Endothelial cell of umbilical vein (primary cell): ENCODE results near the gene COQ5. TPM values are rescaled to one million over a fixed set of nuclear protein-coding genes. Genes with fewer than 3 reads are reported as not detected.

Experiments used
- BruUV-seq: library from RNA; stranded (reverse); fragments of 400-500 nt; replicated peaks from 2 replicates; lab custom pipeline; 2021; lab: Mats Ljungman, UMichigan
- CTCF ChIA-PET: fragments of 300-600, 350-600 bp; sonication (Branson Sonifier 250); formaldehyde crosslinking; loops from one replicate; lab custom pipeline; 2021; ENCODE audit warnings: antibody characterized with exemption, inconsistent platforms; lab: Charles Lee
- POLR2A ChIA-PET: fragments of 300-600, 350-600 bp; sonication (Branson Sonifier 250); formaldehyde crosslinking; loops from one replicate; lab custom pipeline; 2021; ENCODE audit warnings: antibody characterized with exemption, inconsistent platforms; lab: Charles Lee
- DNase-seq: peaks from one replicate; pipeline ENCODE4 v3.0.0-alpha.2; 2011; ENCODE audit warnings: low read depth, low spot score
- FAIRE-seq: peaks from 2 replicates; lab custom pipeline; 2011; peaks lifted over from hg19 to GRCh38; lab: Jason Lieb, UNC
- H2AFZ ChIP-seq: 2 replicates; pipeline ENCODE4 v1.6.0; 2012; ENCODE audit warnings: low read depth, low read length, control low read depth, inconsistent platforms
- H3K27ac ChIP-seq: 2 replicates; pipeline ENCODE4 v1.5.1; 2011; ENCODE audit warnings: low read depth, mild to moderate bottlenecking, control low read depth, low read length, moderate library complexity; ENCODE audit not compliant: insufficient read depth
- H3K27me3 ChIP-seq, 2 experiments: 2 replicates each; pipeline versions ENCODE4 v1.6.0 to v1.6.1; 2011; ENCODE audit warnings: low read length in 2 of 2, mixed read lengths in 1 of 2; ENCODE audit not compliant: control insufficient read depth in 2 of 2, insufficient read depth in 2 of 2
- H3K36me3 ChIP-seq, 2 experiments: 2 replicates in 1 of 2; 3 replicates in 1 of 2; pipeline ENCODE4 v1.5.1; 2011; ENCODE audit warnings: low read length in 2 of 2, mild to moderate bottlenecking in 1 of 2, moderate library complexity in 1 of 2; ENCODE audit not compliant: control insufficient read depth in 2 of 2, insufficient read depth in 2 of 2; ENCODE audit errors: extremely low read depth in 1 of 2
- H3K4me1 ChIP-seq: 3 replicates; pipeline ENCODE4 v1.5.1; 2011; ENCODE audit warnings: mild to moderate bottlenecking, low read length; ENCODE audit not compliant: control insufficient read depth, insufficient read depth; ENCODE audit errors: extremely low read depth
- H3K4me2 ChIP-seq: 2 replicates; pipeline ENCODE4 v1.6.1; 2011; ENCODE audit warnings: low read length, control low read depth, mixed read lengths; ENCODE audit not compliant: insufficient read depth
- H3K4me3 ChIP-seq, 3 experiments: fragments of 200-600 bp in 1 of 3; sonication (generic), shearing (Covaris generic) in 1 of 3; replicated peaks in 1 of 3; 2 replicates each; pipeline ENCODE4 v1.5.1; 2011 to 2016; ENCODE audit warnings: control low read depth in 3 of 3, low read length in 3 of 3, mild to moderate bottlenecking in 2 of 3, inconsistent platforms in 1 of 3, low read depth in 1 of 3, moderate library complexity in 1 of 3; ENCODE audit not compliant: insufficient read depth in 1 of 3
- H3K79me2 ChIP-seq: 2 replicates; pipeline ENCODE4 v1.6.0; 2012; ENCODE audit warnings: low read length, inconsistent platforms; ENCODE audit not compliant: control insufficient read depth, insufficient read depth
- H3K9ac ChIP-seq: replicated peaks from 2 replicates; pipeline ENCODE3; 2011; ENCODE audit warnings: low read length, control low read depth; ENCODE audit not compliant: insufficient read depth; ENCODE audit errors: extremely low read depth
- H3K9me1 ChIP-seq: replicated peaks from 3 replicates; pipeline ENCODE4 v1.6.0; 2011; ENCODE audit warnings: mild to moderate bottlenecking, low read length; ENCODE audit not compliant: control insufficient read depth, insufficient read depth; ENCODE audit errors: extremely low read depth
- H3K9me3 ChIP-seq: replicated peaks from 2 replicates; pipeline ENCODE4 v1.5.1; 2012; ENCODE audit warnings: low read length, inconsistent platforms; ENCODE audit not compliant: control insufficient read depth, insufficient read depth
- H4K20me1 ChIP-seq: replicated peaks from 2 replicates; pipeline ENCODE3; 2011; ENCODE audit warnings: mild to moderate bottlenecking, low read length; ENCODE audit not compliant: control insufficient read depth, insufficient read depth; ENCODE audit errors: extremely low read depth
- CTCF ChIP-seq, 2 donors: IDR thresholded peaks; 1 replicate in 1 of 2; 2 replicates in 1 of 2; pipeline ENCODE4 v1.5.1; 2011; ENCODE audit warnings: low read length in 2 of 2, mild to moderate bottlenecking in 2 of 2, moderate library complexity in 2 of 2, control low read depth in 1 of 2, inconsistent platforms in 1 of 2, low read depth in 1 of 2; ENCODE audit not compliant: insufficient read depth in 1 of 2; ENCODE audit errors: extremely low read depth in 1 of 2
- EZH2 ChIP-seq: IDR thresholded peaks from 2 replicates; pipeline ENCODE4 v1.6.1; 2012; ENCODE audit warnings: borderline replicate concordance, low read depth, mild to moderate bottlenecking, moderate library complexity, low read length, inconsistent platforms; ENCODE audit not compliant: severe bottlenecking
- FOS ChIP-seq: IDR thresholded peaks from 2 replicates; pipeline ENCODE4 v1.6.1; 2011; ENCODE audit warnings: mild to moderate bottlenecking, low read length, moderate library complexity, borderline replicate concordance; ENCODE audit not compliant: insufficient read depth
- GATA2 ChIP-seq: IDR thresholded peaks from 2 replicates; pipeline ENCODE4 v1.7.0; 2011; ENCODE audit warnings: low read depth, mild to moderate bottlenecking, moderate library complexity, mixed read lengths, low read length; ENCODE audit not compliant: insufficient read length, insufficient read depth
- JUN ChIP-seq: IDR thresholded peaks from 2 replicates; pipeline ENCODE4 v1.6.1; 2011; ENCODE audit warnings: borderline replicate concordance, low read depth; ENCODE audit not compliant: insufficient read length, insufficient read depth
- MAX ChIP-seq: IDR thresholded peaks from 2 replicates; pipeline ENCODE4 v1.6.1; 2011; ENCODE audit not compliant: insufficient read depth, insufficient read length
- MYC ChIP-seq: IDR thresholded peaks from one replicate; pipeline ENCODE4 v1.6.1; 2011; ENCODE audit warnings: mild to moderate bottlenecking, low read depth, low read length
- POLR2A ChIP-seq: IDR thresholded peaks from 2 replicates; pipeline ENCODE4 v1.6.1; 2012; ENCODE audit warnings: low read depth, mild to moderate bottlenecking, control low read depth, low read length
- POLR2AphosphoS5 ChIP-seq: IDR thresholded peaks from 2 replicates; pipeline ENCODE4 v1.6.1; 2012; ENCODE audit warnings: low read depth, mild to moderate bottlenecking, control low read depth, low read length, moderate library complexity; ENCODE audit not compliant: insufficient read depth
- dilution Hi-C: fragments of 300-500 bp; cut with MboI; formaldehyde crosslinking; loops from one replicate; pipeline ENCODE4 v1.15.0; 2019; ENCODE audit warnings: low sequenced_read_pairs; ENCODE audit not compliant: extremely low pct_ligation_motif_present
- intact Hi-C: fragments of 100-400 bp; cut with micrococcal nuclease; formaldehyde crosslinking; loops from one replicate; pipeline ENCODE4 v1.10.0; 2022
- polyA plus RNA-seq, 4 experiments: library from polyadenylated mRNA; depleted of rRNA in 3 of 4; stranded (reverse) in 3 of 4; unstranded in 1 of 4; fragments of >200 nt; gene quantifications; 2 replicates each; pipeline versions ENCODE4 v1.2.1 to v1.2.3, GENCODE V29; 2011 to 2012; ENCODE audit warnings: missing spikeins in 1 of 4
- total RNA-seq: library from RNA; stranded (reverse); gene quantifications from 2 replicates; pipeline ENCODE4 v1.2.3, GENCODE V29; 2021

COQ5 gene
- total and polyA plus RNA-seq, 2 donors (not counting 3 experiments of a cell fraction or from before 2014, with no cell fraction given): 19.7 to 23.7 TPM

- no peaks in the 10 kb centered on the region for H3K9me1 ChIP-seq
- peak overlapping the region; percentile 52 for H2AFZ ChIP-seq
- no TSS peak for BruUV-seq
- ChIA-PET POLR2A (interaction anchor here (0.7 to 1.2 kb wide), 3 partner anchors 9 to 329 kb away, joined by 3 to 7 read pairs (median 3); partner anchors contain the start of gene RPLP0), CTCF (interaction anchor here (0.6 to 2.1 kb wide), 5 partner anchors 25 to 42 kb away, joined by 3 to 9 read pairs (median 4); partner anchors contain the start of gene DYNLL1)
- H3K4me3 ChIP-seq: peak overlapping the region; percentile 26 to 98 (median 77)
- dilution Hi-C loops: no loop called here
- H3K9me3 ChIP-seq: no peaks in the 10 kb centered on the region
- FAIRE-seq: peak; percentile 61
- peaks cover 9% of the 10 kb centered on the region for H3K79me2 ChIP-seq
- no peaks in the 10 kb centered on the region for H3K27me3 ChIP-seq
- H4K20me1 ChIP-seq: no peaks in the 10 kb centered on the region
- peak overlapping the region; percentile 74 for H3K4me2 ChIP-seq
- intact Hi-C loops: loop anchor here (1.0 to 2.0 kb wide), 2 partner anchors 34 to 61 kb away; partner anchors contain the start of genes DYNLL1 and SRSF9
- peaks cover 15% of the 10 kb centered on the region for H3K4me1 ChIP-seq
- peak overlapping the region; percentile 90 for H3K9ac ChIP-seq
- TF ChIP-seq JUN (no peak), FOS (peak; percentile 30)
- peak; percentile 73 for DNase-seq
- peak overlapping the region; percentile 79 for H3K27ac ChIP-seq
- H3K36me3 ChIP-seq: no peaks in the 10 kb centered on the region
Observed at GRCh38 chr12:120529641-120530417, 871 bp upstream of the COQ5 start.

DNA sequence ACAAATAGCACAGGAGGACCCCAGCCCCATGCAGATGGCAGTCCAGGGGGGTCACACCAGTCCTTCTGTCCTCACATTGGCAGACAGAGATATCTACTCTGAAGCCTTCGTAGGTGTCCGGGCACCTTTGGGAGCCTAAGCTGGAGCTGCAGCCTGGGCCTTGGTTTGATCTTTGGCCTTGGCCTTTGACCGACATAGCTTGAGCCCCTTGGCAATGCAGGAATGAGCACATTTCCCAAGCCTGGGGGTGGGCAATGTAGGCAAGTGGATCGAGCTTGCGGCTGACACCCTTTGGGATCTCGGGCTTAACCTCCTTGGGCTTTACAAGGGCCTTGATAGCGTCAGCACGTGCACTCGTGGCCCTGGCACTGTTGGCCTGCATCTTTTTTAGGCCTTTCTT lies 6.4 kb downstream of the COQ5 start:
- Histone ChIP-seq H4K20me1 (no peaks in the 10 kb centered on the region), H3K79me2 (no peaks in the 10 kb centered on the region), H3K27me3 (no peaks in the 10 kb centered on the region), H3K4me1 (peaks cover 4% of the 10 kb centered on the region), H3K4me3 (no peak overlapping the region), H3K36me3 (no peaks in the 10 kb centered on the region), H3K9me1 (no peaks in the 10 kb centered on the region), H3K27ac (no peak overlapping the region), H3K9me3 (no peaks in the 10 kb centered on the region), H3K4me2 (no peak overlapping the region), H3K9ac (no peak overlapping the region), H2AFZ (no peak overlapping the region)
- ChIA-PET CTCF (no interaction called here), POLR2A (no interaction called here)
- dilution Hi-C loops: no loop called here
- no peak for FAIRE-seq
- intact Hi-C loops: no loop called here
- no TSS peak for BruUV-seq
- DNase-seq: no peak
- no peak for TF ChIP-seq GATA2
- TF ChIP-seq JUN: no peak
- no peak for TF ChIP-seq POLR2A
- no peak for TF ChIP-seq EZH2
- TF ChIP-seq POLR2AphosphoS5: no peak
- no peak for TF ChIP-seq MAX
- TF ChIP-seq FOS: no peak
- TF ChIP-seq MYC: no peak
- no peak for TF ChIP-seq CTCF (IDR thresholded peaks at IDR 0.05; ENCODE audit: extremely low read depth in 1 of 2, insufficient read depth in 1 of 2, low read depth in 1 of 2, low read length in 2 of 2)
